ENCODE data around the gene PHF19. TPM values are rescaled to one million over a fixed set of nuclear protein-coding genes. Genes with fewer than 3 reads are reported as not detected.

The PHF19 gene
- total and polyA plus RNA-seq, 10 of the 15 experiments (the other 5 are each of a cell fraction or from before 2014, with no cell fraction given), result 26.0 to 133 (median 87.7) TPM

GRCh38 chr9:120902569-120903535, 25.9 kb upstream of the PHF19 start (continued):
- TF ChIP-seq, protein P1, sequence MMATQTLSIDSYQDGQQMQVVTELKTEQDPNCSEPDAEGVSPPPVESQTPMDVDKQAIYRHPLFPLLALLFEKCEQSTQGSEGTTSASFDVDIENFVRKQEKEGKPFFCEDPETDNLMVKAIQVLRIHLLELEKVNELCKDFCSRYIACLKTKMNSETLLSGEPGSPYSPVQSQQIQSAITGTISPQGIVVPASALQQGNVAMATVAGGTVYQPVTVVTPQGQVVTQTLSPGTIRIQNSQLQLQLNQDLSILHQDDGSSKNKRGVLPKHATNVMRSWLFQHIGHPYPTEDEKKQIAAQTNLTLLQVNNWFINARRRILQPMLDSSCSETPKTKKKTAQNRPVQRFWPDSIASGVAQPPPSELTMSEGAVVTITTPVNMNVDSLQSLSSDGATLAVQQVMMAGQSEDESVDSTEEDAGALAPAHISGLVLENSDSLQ (IDR thresholded peaks at IDR 0.05), result no peak
- TF ChIP-seq IKZF1 (conservative IDR thresholded peaks at IDR 0.05) (no peak), SUZ12 (IDR thresholded peaks at IDR 0.05; ENCODE audit: unreplicated experiment) (no peak), TCF12 (IDR thresholded peaks at IDR 0.05; ENCODE audit: low read depth, low read length) (no peak), FOXM1 (IDR thresholded peaks at IDR 0.05; ENCODE audit: low read depth, low read length) (0 out of 2 replicates have a peak, but pooled peaks have one; percentile 14), ATF2 (IDR thresholded peaks at IDR 0.05; ENCODE audit: low read length) (no peak; the same call in 1 of the 2 replicates), SMARCA5 (IDR thresholded peaks at IDR 0.05) (no peak), WRNIP1 (IDR thresholded peaks at IDR 0.05; ENCODE audit: borderline replicate concordance, low read depth, low read length) (no peak), SREBF1 (IDR thresholded peaks at IDR 0.05; ENCODE audit: low read length) (no peak), BRCA1 (IDR thresholded peaks at IDR 0.05; ENCODE audit: low read depth, low read length) (no peak), MTA3 (IDR thresholded peaks at IDR 0.05; ENCODE audit: borderline replicate concordance, low read length) (peak; percentile 84), MYC (IDR thresholded peaks at IDR 0.05; ENCODE audit: insufficient read depth, insufficient read length, insufficient replicate concordance, low read length, severe bottlenecking) (no peak), MTA2 (IDR thresholded peaks at IDR 0.05; ENCODE audit: low read depth) (no peak), STAT1 (conservative IDR thresholded peaks at IDR 0.05) (no peak), POLR2A (IDR thresholded peaks at IDR 0.05; ENCODE audit: low read depth, low read length) (peak; percentile 76; the same call in 1 of the 2 replicates), FOS (IDR thresholded peaks at IDR 0.05; ENCODE audit: borderline replicate concordance, extremely low read depth, insufficient read length) (no peak), ZBTB11 (CRISPR knock-in tag; IDR thresholded peaks at IDR 0.05) (no peak), STAT3 (IDR thresholded peaks at IDR 0.05; ENCODE audit: low read depth, low read length) (no peak), ZZZ3 (IDR thresholded peaks at IDR 0.05; ENCODE audit: control insufficient read depth, insufficient read length, low read depth) (no peak), ZSCAN29 (IDR thresholded peaks at IDR 0.05) (no peak), IRF4 (IDR thresholded peaks at IDR 0.05; ENCODE audit: low read depth, low read length) (no peak)
- TF ChIP-seq, protein P2, sequence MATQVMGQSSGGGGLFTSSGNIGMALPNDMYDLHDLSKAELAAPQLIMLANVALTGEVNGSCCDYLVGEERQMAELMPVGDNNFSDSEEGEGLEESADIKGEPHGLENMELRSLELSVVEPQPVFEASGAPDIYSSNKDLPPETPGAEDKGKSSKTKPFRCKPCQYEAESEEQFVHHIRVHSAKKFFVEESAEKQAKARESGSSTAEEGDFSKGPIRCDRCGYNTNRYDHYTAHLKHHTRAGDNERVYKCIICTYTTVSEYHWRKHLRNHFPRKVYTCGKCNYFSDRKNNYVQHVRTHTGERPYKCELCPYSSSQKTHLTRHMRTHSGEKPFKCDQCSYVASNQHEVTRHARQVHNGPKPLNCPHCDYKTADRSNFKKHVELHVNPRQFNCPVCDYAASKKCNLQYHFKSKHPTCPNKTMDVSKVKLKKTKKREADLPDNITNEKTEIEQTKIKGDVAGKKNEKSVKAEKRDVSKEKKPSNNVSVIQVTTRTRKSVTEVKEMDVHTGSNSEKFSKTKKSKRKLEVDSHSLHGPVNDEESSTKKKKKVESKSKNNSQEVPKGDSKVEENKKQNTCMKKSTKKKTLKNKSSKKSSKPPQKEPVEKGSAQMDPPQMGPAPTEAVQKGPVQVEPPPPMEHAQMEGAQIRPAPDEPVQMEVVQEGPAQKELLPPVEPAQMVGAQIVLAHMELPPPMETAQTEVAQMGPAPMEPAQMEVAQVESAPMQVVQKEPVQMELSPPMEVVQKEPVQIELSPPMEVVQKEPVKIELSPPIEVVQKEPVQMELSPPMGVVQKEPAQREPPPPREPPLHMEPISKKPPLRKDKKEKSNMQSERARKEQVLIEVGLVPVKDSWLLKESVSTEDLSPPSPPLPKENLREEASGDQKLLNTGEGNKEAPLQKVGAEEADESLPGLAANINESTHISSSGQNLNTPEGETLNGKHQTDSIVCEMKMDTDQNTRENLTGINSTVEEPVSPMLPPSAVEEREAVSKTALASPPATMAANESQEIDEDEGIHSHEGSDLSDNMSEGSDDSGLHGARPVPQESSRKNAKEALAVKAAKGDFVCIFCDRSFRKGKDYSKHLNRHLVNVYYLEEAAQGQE (IDR thresholded peaks at IDR 0.05; ENCODE audit: low read depth, low read length), result no peak

Data from GM12878 (cell line).